AG04449 (cell line): ENCODE measurements around the gene MESD.
"Not testable (repeated sequence)": the region's sequence is repeated elsewhere in the genome, so short reads cannot be mapped to it uniquely, and the experiment has no call there.

Experiments used
- CTCF ChIA-PET: fragments of 350-600 bp; formaldehyde crosslinking; extraction: SDS; loops from one replicate; lab custom pipeline; 2021; ENCODE audit warnings: antibody characterized with exemption; lab: Yijun Ruan, JAX
- POLR2A ChIA-PET: fragments of 400-600, 350-600 bp; formaldehyde crosslinking; extraction: SDS; loops from one replicate; lab custom pipeline; 2020; ENCODE audit warnings: antibody characterized with exemption, inconsistent platforms; lab: Yijun Ruan, JAX
- DNase-seq: peaks from one replicate; pipeline ENCODE4 v3.0.0-alpha.2; 2010; ENCODE audit warnings: low read depth, low spot score
- H3K4me3 ChIP-seq: 2 replicates; pipeline ENCODE4 v1.5.1; 2011; ENCODE audit warnings: low read depth, mild to moderate bottlenecking, control low read depth, low read length
- CTCF ChIP-seq: IDR thresholded peaks from one replicate; pipeline ENCODE4 v1.5.1; 2011; ENCODE audit warnings: mild to moderate bottlenecking, moderate library complexity, low read length, control low read depth, inconsistent platforms; ENCODE audit not compliant: insufficient read depth; ENCODE audit errors: missing control alignments

The MESD gene

GRCh38 chr15:80957976-80958375 is 31.6 kb downstream of the MESD start:
- no peak overlapping the region for H3K4me3 ChIP-seq
- CTCF ChIA-PET, result interaction anchor here (5.2 kb wide), 1 partner anchor 12 kb away, joined by 63 read pairs; no protein-coding TSS in a partner anchor
- DNase-seq, result no peak
- no peak for TF ChIP-seq CTCF
- POLR2A ChIA-PET, result no interaction called here

- H3K4me3 ChIP-seq, result no peak overlapping the region
- DNase-seq, result no peak
- ChIA-PET CTCF (interaction anchor here (1.3 to 5.2 kb wide), 2 partner anchors 12 to 181 kb away, joined by 6 to 63 read pairs; no protein-coding TSS in a partner anchor), POLR2A (no interaction called here)
- TF ChIP-seq CTCF, result no peak
Measured at GRCh38 chr15:80957556-80957955, 32.1 kb downstream of the MESD start.

- DNase-seq, result peak; percentile 72
- POLR2A ChIA-PET, H3K4me3 ChIP-seq: not testable (repeated sequence)
- CTCF ChIA-PET, result interaction anchor here (1.3 to 5.2 kb wide), 2 partner anchors 14 to 179 kb away, joined by 6 to 63 read pairs; no protein-coding TSS in a partner anchor
Measured at GRCh38 chr15:80955571-80956452, 33.8 kb downstream of the MESD start.

- DNase-seq, result no peak
- TF ChIP-seq CTCF, result no peak
- CTCF ChIA-PET, result interaction anchor here (1.3 to 2.0 kb wide), 3 partner anchors 13 to 56 kb away, joined by 3 to 7 read pairs (median 3); no protein-coding TSS in a partner anchor
- no peak overlapping the region for H3K4me3 ChIP-seq
- POLR2A ChIA-PET, result no interaction called here
Measured at GRCh38 chr15:80953953-80954778, 35.5 kb downstream of the MESD start.

GRCh38 chr15:80953001-80953952 is 36.3 kb downstream of the MESD start:
- ChIA-PET CTCF (interaction anchor here (1.3 to 2.0 kb wide), 3 partner anchors 15 to 18 kb away, joined by 3 to 7 read pairs (median 3); no protein-coding TSS in a partner anchor), POLR2A (no interaction called here)
- H3K4me3 ChIP-seq, result no peak overlapping the region
- DNase-seq, result no peak
- TF ChIP-seq CTCF, result no peak

- ChIA-PET CTCF (interaction anchor here (1.3 to 1.4 kb wide), 2 partner anchors 17 kb away, joined by 3 read pairs; no protein-coding TSS in a partner anchor), POLR2A (no interaction called here)
- no peak overlapping the region for H3K4me3 ChIP-seq
- no peak for TF ChIP-seq CTCF
- no peak for DNase-seq
Measured at GRCh38 chr15:80951941-80952340, 37.7 kb downstream of the MESD start.
